Measurements from ENCODE around the gene HMCN2.

HMCN2 gene

DNA sequence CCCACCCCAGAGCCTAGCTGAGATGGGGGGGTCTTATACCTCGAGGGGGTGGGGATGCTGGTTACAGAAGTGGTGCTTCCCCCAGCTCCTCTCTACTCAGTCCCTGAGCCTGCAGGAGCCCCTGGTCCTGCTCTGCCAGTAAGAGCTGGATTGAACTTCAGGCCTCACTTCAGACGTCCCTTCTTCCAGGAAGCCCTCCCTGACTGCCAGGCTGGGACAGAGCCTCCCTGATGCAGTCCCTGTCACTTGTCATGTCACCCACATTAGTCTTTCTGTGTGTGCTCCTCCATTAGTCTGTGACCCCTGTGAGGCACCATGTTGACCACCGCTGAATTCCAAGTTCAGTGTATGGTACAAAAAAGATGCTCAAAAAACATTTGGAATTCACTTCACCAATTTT is 100.5 kb downstream of the HMCN2 start:
- DNase-seq (ENCODE audit: low read depth): no peak

- DNase-seq (ENCODE audit: low read depth): no peak
These were observed 101.5 kb downstream of the HMCN2 start for GRCh38 chr9:130366888-130367550.

DNA sequence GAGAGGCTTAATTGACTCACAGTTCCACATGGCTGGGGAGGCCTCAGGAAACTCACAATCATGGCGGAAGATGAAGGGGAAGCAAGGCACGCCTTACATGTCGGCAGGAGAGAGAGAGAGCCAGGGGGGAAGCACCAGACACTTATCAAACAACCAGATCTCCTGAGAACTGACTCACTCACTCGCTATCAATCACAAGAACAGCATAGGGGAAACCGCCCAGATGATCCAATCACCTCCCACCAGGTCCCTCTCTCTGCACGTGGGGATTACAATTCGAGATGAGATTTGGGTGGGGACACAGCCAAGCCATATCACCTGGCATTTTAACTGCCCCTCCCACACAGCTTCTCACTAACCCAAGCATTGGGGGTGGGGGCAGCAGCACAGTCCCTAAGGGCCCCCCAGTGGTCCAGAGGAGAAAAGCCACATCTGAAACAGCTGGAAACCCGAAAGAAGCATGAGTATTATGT is 103.1 kb downstream of the HMCN2 start:
- no peak for DNase-seq (ENCODE audit: low read depth)

GRCh38 chr9:130370226-130370625 is 104.7 kb downstream of the HMCN2 start:
- no peak for DNase-seq (ENCODE audit: low read depth)

DNA sequence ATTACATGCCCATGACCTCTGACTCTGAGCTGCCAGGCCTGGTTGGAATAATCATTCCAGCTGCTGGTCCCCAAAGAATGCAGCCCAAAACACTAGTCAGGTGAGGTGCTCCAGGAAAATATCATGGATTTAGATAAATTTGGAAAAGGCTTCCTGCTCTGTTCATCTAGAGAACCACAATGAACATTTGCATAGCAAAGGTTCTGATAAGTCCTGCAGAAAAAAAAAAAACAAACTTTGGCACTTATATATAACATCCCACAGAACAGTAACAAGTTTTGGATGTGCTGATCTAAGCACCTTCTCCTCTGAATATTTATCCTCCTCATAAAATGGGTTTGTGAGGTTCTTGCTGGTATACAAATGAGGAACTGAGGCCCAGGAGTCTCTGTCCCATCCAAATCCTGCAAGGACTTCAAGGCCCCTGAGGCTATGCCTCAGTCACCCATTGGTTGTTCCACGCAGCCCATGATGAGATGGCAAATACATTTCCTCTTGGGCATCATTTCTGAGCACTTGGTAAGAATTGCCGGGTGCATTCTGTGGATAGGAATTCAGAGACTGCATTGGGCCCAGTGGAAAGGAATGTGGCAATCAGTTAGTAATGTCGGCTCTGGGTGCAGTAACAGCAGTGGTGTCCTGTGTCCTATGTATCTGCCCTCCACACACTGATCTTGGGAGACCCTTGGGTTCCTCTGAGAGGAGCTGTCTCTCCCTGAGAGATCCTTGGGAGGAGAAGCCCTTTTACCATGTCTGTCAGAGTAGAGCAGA is 105.8 kb downstream of the HMCN2 start:
- no peak for DNase-seq (ENCODE audit: low read depth)

DNA sequence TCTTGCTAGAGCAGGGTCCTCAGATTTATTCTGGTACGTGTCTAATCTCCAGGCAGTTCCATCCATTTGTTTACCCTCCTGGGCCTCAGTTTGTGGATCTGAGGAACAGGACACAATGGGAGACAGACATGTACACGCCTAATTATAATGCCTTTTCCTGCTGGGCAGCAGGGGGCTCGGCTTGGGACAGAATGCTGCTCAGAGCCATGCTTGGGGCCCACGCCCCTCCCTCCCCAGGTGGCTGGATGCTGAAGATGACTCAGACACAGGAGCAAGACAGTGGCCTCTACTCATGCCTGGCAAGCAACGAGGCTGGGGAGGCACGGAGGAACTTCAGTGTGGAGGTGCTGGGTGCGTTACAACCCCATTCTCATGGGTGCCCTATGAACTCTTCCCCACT is 106.5 kb downstream of the HMCN2 start:
- no peak for DNase-seq (ENCODE audit: low read depth)

DNA sequence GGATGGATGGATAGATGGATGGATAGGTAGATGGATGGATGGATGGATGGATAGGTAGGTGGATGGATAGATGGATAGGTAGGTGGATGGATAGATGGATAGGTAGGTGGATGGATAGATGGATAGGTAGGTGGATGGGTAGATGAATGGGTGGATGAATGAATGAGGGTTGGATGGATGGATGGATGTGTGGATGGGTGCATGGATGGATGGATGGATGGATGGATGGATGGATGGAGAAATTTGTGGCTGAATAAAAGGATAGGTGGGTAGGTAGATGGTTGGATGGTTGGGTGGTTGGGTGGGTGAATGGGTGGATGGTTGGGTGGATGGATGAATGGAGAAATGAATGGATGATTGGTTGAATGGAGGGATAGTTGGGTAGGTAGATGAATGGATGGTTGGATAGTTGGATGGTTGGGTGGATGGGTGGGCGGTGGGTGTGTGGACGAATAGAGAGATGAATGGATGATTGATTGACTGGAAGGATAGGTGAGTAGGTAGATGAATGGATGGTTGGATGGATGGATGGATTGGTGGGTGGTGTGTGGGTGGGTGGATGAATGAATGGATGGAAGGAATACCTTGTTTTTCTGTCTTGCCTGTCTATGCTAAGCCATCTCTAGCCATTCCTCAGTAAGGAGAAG is 108.2 kb downstream of the HMCN2 start:
- DNase-seq (ENCODE audit: low read depth): no peak

DNA sequence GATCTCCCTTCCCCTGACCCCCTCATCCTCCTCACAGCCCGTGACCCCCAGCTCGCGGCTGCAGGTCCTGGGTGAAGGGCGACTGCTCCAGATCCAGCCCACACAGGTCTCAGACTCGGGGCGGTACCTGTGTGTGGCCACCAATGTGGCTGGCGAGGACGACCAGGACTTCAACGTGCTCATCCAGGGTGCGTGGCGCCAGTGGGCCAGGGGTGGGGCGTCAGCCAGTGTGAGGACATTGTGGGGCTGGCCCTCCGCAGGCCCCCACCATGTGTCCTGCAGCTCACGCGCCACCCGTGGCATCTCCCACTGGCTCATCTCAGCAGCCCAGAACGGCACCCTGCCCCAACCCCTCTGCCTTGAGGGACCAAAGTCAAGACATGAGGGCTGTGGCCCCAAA is 112.1 kb downstream of the HMCN2 start:
- DNase-seq (ENCODE audit: low read depth): no peak

DNA sequence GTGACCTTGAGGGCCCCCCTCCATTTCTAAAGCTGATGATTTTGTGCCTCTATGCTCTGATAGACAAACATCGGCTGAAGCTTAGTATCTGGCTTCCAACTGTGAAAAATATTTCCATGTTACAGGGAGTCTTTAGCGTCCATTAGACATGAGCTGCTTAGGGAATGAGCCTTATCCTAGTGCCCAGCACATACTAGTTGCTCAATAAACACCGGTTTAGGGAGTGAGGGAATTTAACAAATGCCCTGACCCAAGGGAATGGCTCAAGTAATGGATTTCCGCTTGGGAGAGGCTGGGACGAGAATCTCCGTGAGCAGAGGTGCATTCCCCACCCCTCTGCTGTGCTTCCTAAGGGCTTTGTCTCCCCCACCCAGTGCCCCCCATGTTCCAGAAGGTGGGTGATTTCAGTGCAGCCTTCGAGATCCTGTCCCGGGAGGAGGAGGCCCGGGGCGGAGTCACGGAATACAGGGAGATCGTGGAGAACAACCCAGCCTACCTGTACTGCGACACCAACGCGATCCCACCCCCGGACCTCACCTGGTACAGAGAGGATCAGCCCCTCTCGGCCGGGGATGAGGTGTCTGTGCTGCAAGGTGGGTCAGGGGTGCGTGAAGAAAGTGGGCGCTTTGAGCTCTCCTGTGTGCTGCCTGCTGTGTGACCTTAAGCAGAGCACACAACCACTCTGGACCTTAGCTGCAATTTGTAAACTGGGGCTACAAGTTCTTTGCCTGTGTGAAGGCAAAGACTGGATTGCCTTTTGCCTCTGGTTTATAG is 113.5 kb downstream of the HMCN2 start:
- no peak for DNase-seq (ENCODE audit: low read depth)

DNA sequence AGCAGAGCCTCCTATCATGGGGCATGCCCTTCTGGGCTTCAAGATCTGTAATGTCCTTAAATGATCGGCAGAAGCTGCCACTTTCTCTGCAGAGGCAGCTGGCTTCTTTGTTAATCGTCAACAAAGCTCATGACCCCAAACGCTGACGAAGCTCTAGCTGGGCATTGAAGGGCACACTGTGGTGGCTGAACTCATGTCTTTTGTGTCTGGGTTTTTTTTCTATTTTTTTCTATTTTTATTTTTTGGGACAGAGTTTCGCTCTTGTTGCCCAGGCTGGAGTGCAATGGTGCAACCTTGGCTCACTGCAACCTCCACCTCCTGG is 114.0 kb downstream of the HMCN2 start:
- no peak for DNase-seq (ENCODE audit: low read depth)

DNA sequence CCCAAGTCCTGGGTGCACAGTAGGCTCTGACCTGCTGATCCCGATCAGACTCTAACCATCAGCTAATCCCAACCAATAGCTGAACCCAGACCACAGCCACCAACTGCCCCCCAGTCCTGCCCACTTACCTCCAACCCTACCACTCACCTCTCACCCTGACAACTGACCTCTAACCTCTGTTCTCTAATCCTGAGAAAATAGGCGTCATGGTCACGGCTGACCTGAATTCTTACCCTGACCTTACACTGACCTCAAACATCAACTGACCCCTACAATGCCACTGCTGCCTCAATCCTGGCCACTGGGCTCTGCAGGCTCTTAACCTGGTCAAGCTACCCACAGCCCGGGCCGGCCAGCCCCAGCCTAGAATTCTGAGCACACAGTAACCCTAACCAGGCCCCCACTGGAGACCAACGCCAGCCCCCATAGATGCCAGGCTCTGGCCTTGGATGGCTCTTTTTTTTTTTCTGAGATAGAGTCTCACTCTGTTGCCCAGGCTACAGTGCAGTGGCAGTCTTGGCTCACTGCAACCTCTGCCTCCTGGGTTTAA is 115.4 kb downstream of the HMCN2 start:
- DNase-seq (ENCODE audit: low read depth): no peak

DNA sequence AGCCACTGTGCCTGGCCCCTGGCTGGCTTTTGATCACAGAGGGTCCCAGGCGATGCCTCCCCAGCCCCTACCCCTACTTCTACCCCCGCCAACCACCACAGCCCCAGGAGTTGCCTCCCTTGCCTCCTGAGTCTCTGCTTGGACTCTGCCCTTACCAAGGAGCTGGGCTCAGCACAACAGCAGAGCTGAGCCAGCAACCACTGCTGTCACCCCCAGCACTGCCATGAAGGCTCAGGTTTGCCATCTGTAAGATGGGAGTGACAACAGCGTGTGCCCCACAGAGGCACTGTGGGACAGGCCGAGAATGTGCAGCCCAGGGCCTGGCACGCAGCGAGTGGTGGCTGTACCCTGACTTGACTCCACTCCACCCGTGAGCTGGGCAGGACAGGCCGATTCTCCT is 116.1 kb downstream of the HMCN2 start:
- DNase-seq (ENCODE audit: low read depth): no peak

DNA sequence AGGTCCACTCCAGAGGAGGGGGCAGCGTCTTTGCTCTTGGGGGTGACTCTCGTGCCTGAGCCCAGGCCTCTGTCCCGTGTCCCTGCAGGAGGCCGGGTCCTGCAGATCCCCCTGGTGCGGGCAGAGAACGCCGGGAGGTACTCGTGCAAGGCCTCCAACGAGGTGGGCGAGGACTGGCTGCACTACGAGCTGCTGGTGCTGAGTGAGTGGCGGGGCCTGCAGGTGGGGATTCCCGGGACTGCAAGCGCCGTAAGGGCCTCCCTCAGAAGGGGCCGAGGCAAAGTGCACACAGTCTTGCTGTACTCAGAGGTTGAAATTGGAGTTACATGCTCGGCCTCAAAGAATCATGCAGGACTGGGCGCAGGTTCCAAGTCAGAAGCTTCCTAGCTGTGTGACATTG is 116.5 kb downstream of the HMCN2 start:
- DNase-seq (ENCODE audit: low read depth): no peak

GRCh38 chr9:130382636-130383349 is 117.2 kb downstream of the HMCN2 start:
- DNase-seq (ENCODE audit: low read depth): no peak

DNA sequence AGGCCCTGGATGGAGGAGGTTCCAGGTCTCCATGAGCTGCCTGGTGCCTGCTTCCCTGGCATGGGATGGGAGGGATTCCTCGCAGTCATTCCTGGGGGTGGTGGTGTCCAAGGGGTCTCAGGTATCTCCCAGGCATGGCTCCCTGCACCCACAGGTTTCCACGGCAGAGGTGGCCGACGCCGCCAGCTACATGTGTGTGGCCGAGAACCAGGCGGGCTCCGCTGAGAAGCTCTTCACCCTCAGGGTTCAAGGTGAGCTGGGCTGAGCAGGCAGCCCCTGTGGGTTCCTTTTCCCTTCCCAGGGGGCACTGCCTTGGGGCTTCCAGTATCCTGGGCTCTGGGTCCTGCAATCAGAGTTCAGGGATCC is 117.8 kb downstream of the HMCN2 start:
- no peak for DNase-seq (ENCODE audit: low read depth)

GRCh38 chr9:130383979-130384676 is 118.6 kb downstream of the HMCN2 start:
- no peak for DNase-seq (ENCODE audit: low read depth)

DNA sequence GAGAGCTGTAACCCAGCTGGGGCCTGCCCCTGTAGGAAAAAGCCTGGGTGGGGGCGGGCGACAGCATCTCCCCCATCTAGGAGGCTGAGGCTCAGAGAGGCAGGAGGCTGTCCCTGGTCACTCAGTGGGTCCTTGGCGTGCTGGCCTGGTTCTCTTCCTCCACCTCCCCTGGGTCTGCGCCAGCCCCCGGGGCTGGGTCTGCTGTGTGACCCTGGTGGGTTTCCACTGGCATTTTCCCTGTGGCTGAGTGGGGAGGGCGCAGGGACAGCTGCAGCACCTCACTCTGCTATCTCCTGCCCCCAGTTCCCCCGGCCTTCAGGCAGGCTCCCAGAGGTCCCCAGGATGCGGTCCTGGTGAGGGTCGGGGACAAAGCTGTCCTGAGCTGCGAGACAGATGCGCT is 119.7 kb downstream of the HMCN2 start:
- no peak for DNase-seq (ENCODE audit: low read depth)

- DNase-seq (ENCODE audit: low read depth): no peak
These were observed 121.8 kb downstream of the HMCN2 start for GRCh38 chr9:130387398-130387797.

- no peak for DNase-seq (ENCODE audit: low read depth)
These were observed 122.3 kb downstream of the HMCN2 start for GRCh38 chr9:130387905-130388304.

GRCh38 chr9:130390390-130390789 is 124.8 kb downstream of the HMCN2 start:
- no peak for DNase-seq (ENCODE audit: low read depth)

DNA sequence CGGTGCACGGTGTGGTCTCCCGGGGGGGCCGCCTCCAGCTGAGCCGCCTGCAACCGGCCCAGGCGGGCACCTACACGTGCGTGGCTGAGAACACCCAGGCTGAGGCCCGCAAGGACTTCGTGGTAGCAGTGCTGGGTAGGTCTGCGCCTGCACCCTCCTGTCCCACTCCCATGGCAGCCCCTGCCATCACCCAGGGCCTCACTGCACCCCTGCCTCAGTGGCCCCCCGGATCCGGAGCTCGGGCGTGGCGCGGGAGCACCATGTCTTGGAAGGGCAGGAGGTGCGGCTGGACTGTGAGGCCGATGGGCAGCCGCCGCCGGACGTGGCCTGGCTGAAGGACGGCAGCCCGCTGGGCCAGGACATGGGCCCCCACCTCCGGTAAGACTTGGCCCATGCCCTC is 125.4 kb downstream of the HMCN2 start:
- DNase-seq (ENCODE audit: low read depth): no peak

Data from activated T-helper 1 cell treated with Interleukin-2 at 50 U/mL for 16 hours (primary cell).